Hypothalamus (tissue), 51 donors: Measurements from ENCODE around the gene IFT57.

Source experiments
- DNase-seq, 51 donors: peaks; one replicate each; lab custom pipeline; 2025; lab: John Stamatoyannopoulos, UW

IFT57 gene

GRCh38 chr3:108221393-108221792, 831 bp downstream of the IFT57 start:
- peak in 1 of 51 donors; percentile 27 for DNase-seq

GRCh38 chr3:108219336-108219735, 2.9 kb downstream of the IFT57 start:
- DNase-seq: no peak

- no peak for DNase-seq
Observed at GRCh38 chr3:108218811-108219210, 3.4 kb downstream of the IFT57 start.

- no peak for DNase-seq
Observed at GRCh38 chr3:108215871-108216270, 6.4 kb downstream of the IFT57 start.

GRCh38 chr3:108209579-108209978, 12.6 kb downstream of the IFT57 start:
- DNase-seq: no peak

GRCh38 chr3:108208831-108209230, 13.4 kb downstream of the IFT57 start:
- no peak for DNase-seq

- no peak for DNase-seq
Observed at GRCh38 chr3:108202834-108203233, 19.4 kb downstream of the IFT57 start.

GRCh38 chr3:108202080-108202479, 20.1 kb downstream of the IFT57 start:
- DNase-seq: no peak

- no peak for DNase-seq
Observed at GRCh38 chr3:108201258-108201657, 21.0 kb downstream of the IFT57 start.

GRCh38 chr3:108200578-108200977, 21.6 kb downstream of the IFT57 start:
- no peak for DNase-seq

GRCh38 chr3:108200024-108200423, 22.2 kb downstream of the IFT57 start:
- no peak for DNase-seq

- DNase-seq: no peak
Observed at GRCh38 chr3:108191394-108191793, 30.8 kb downstream of the IFT57 start.

- DNase-seq: no peak
Observed at GRCh38 chr3:108190346-108190745, 31.9 kb downstream of the IFT57 start.

GRCh38 chr3:108189440-108189839, 32.8 kb downstream of the IFT57 start:
- DNase-seq: no peak

- DNase-seq: no peak
Observed at GRCh38 chr3:108185536-108185935, 36.7 kb downstream of the IFT57 start.

- no peak for DNase-seq
Observed at GRCh38 chr3:108184824-108185223, 37.4 kb downstream of the IFT57 start.

GRCh38 chr3:108183971-108184370, 38.3 kb downstream of the IFT57 start:
- DNase-seq: no peak

- DNase-seq: no peak
Observed at GRCh38 chr3:108183181-108183580, 39.0 kb downstream of the IFT57 start.

GRCh38 chr3:108182339-108182738, 39.9 kb downstream of the IFT57 start:
- no peak for DNase-seq

GRCh38 chr3:108181172-108181571, 41.1 kb downstream of the IFT57 start:
- DNase-seq: no peak

GRCh38 chr3:108180194-108180593, 42.0 kb downstream of the IFT57 start:
- DNase-seq: no peak

- DNase-seq: no peak
Observed at GRCh38 chr3:108178676-108179075, 43.5 kb downstream of the IFT57 start.

- no peak for DNase-seq
Observed at GRCh38 chr3:108177536-108177935, 44.7 kb downstream of the IFT57 start.

- DNase-seq: no peak
Observed at GRCh38 chr3:108175352-108175751, 46.9 kb downstream of the IFT57 start.
